ENCODE results near the gene MMEL1. TPM values are rescaled to one million over a fixed set of nuclear protein-coding genes. Genes with fewer than 3 reads are reported as not detected.

The MMEL1 gene
- total and polyA plus RNA-seq, 4 experiments from 2014 or later: 0.67 to 8.1 (median 3.2) TPM

GRCh38 chr1:2561446-2561845, 71.4 kb downstream of the MMEL1 start:
- H3K9me3 Mint-ChIP-seq: no peaks in the 10 kb centered on the region
- peaks cover 24% of the 10 kb centered on the region for H3K4me1 ChIP-seq (ENCODE audit: insufficient read depth, low read length)
- peaks cover under 1 to 25% (median 13%) of the 10 kb centered on the region in 4 donors for H3K4me1 Mint-ChIP-seq
- peak overlapping the region; percentile 26 to 92 (median 58) for H3K27ac Mint-ChIP-seq
- CTCF ChIA-PET (ENCODE audit: partially characterized antibody): interaction anchor here (1.0 to 3.1 kb wide), 11 partner anchors 10 to 146 kb away, joined by 3 to 24 read pairs (median 5); partner anchors contain the start of gene PRXL2B
- POLR2A ChIA-PET (ENCODE audit: partially characterized antibody): interaction anchor here (0.9 to 11.5 kb wide), 11 partner anchors 11 to 333 kb away, joined by 3 to 145 read pairs (median 8); partner anchors contain the start of gene PANK4
- H3K27me3 ChIP-seq (ENCODE audit: insufficient read depth, low read length): no peaks in the 10 kb centered on the region
- no peak overlapping the region for H3K4me3 ChIP-seq (ENCODE audit: low read length in 2 of 2)
- H3K36me3 Mint-ChIP-seq: peaks cover 4 to 32% of the 10 kb centered on the region in 2 donors
- DNase-seq: no peak
- H3K27ac ChIP-seq (ENCODE audit: low read depth, low read length): no peak overlapping the region
- H3K4me3 Mint-ChIP-seq: peak overlapping the region in 4 of 8 donors; percentile 26 to 57 (median 46)
- no peaks in the 10 kb centered on the region for H3K9me3 ChIP-seq (ENCODE audit: control insufficient read depth in 1 of 2, low read length in 2 of 2)
- H3K36me3 ChIP-seq (ENCODE audit: insufficient read depth, low read length): peaks cover 33% of the 10 kb centered on the region
- H3K27me3 Mint-ChIP-seq: no peaks in the 10 kb centered on the region
- intact Hi-C loops (cut with micrococcal nuclease): no loop called here

DNA sequence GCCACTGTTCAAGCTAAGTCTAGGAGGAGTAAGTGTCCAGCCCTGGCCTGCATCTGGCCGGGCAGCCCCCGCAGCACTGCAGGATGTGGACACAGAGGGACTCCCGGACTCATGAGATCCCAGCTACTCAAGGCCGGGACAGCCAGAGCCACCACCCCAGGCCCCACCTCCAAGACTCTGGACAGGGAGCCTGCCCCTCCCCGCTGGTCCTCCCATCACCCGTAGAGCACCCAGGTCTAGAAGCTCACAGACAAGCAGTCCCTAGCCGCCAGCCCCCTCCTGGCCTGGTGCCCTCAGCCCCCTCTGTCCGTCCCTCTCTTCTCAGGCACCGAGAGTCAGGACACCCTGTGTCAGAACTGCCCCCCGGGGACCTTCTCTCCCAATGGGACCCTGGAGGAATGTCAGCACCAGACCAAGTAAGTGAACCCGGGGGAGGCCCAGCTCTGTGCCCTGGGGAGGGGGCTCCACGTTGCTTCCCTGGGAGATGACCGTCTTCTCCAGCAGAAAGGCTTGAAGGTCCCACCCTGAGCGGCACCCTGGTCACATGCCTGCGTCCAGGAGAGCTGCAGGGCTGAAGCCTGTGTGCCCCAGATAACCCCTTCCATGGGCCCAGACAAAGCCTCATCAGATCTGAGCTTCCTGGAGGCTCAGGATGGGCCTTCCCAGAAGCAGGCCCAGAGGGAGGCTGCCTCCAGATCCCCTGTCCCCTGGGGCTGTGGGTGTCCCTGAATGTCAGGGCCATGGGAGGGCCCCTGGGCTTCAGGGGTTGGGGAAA, 72.3 kb downstream of the MMEL1 start:
- intact Hi-C loops (cut with micrococcal nuclease): no loop called here
- Mint-ChIP-seq H3K36me3 (peaks cover 4 to 40% of the 10 kb centered on the region in 2 donors), H3K4me1 (peaks cover 4 to 32% (median 20%) of the 10 kb centered on the region in 4 donors), H3K4me3 (no peak overlapping the region), H3K27ac (peak overlapping the region in 1 of 7 donors; percentile 62), H3K27me3 (no peaks in the 10 kb centered on the region), H3K9me3 (no peaks in the 10 kb centered on the region)
- Histone ChIP-seq H3K36me3 (ENCODE audit: insufficient read depth, low read length) (peaks cover 33% of the 10 kb centered on the region), H3K27ac (ENCODE audit: low read depth, low read length) (no peak overlapping the region), H3K4me3 (ENCODE audit: low read length in 2 of 2) (no peak overlapping the region), H3K27me3 (ENCODE audit: insufficient read depth, low read length) (no peaks in the 10 kb centered on the region), H3K4me1 (ENCODE audit: insufficient read depth, low read length) (peaks cover 29% of the 10 kb centered on the region), H3K9me3 (ENCODE audit: control insufficient read depth in 1 of 2, low read length in 2 of 2) (no peaks in the 10 kb centered on the region)
- DNase-seq: no peak
- CTCF ChIA-PET (ENCODE audit: partially characterized antibody): interaction anchor here (1.1 to 3.1 kb wide), 8 partner anchors 11 to 145 kb away, joined by 4 to 24 read pairs (median 5); partner anchors contain the start of gene PRXL2B
- POLR2A ChIA-PET (ENCODE audit: partially characterized antibody): interaction anchor here (0.9 to 11.5 kb wide), 9 partner anchors 12 to 332 kb away, joined by 3 to 145 read pairs (median 8); partner anchors contain the start of gene PANK4

GRCh38 chr1:2559509-2560298, 73.1 kb downstream of the MMEL1 start:
- intact Hi-C loops (cut with micrococcal nuclease): no loop called here
- Histone ChIP-seq H3K27ac (ENCODE audit: low read depth, low read length) (no peak overlapping the region), H3K4me3 (ENCODE audit: low read length in 2 of 2) (no peak overlapping the region), H3K27me3 (ENCODE audit: insufficient read depth, low read length) (no peaks in the 10 kb centered on the region), H3K4me1 (ENCODE audit: insufficient read depth, low read length) (peaks cover 37% of the 10 kb centered on the region), H3K36me3 (ENCODE audit: insufficient read depth, low read length) (peaks cover 33% of the 10 kb centered on the region), H3K9me3 (ENCODE audit: control insufficient read depth in 1 of 2, low read length in 2 of 2) (no peaks in the 10 kb centered on the region)
- Mint-ChIP-seq H3K4me3 (no peak overlapping the region), H3K9me3 (no peaks in the 10 kb centered on the region), H3K4me1 (peaks cover 7 to 37% (median 25%) of the 10 kb centered on the region in 4 donors), H3K27me3 (no peaks in the 10 kb centered on the region), H3K36me3 (peaks cover 4 to 40% of the 10 kb centered on the region in 2 donors), H3K27ac (peak overlapping the region in 2 of 7 donors; percentile 41 to 62)
- DNase-seq: no peak
- ChIA-PET CTCF (ENCODE audit: partially characterized antibody) (interaction anchor here (1.2 to 3.1 kb wide), 2 partner anchors 25 to 365 kb away, joined by 3 to 24 read pairs; partner anchors contain the start of genes FAAP20 and PRXL2B), POLR2A (ENCODE audit: partially characterized antibody) (interaction anchor here (3.7 to 11.5 kb wide), 5 partner anchors 11 to 25 kb away, joined by 13 to 180 read pairs (median 108); partner anchors contain the start of gene PRXL2B)

GRCh38 chr1:2558861-2559260, 74.0 kb downstream of the MMEL1 start:
- Histone ChIP-seq H3K9me3 (ENCODE audit: control insufficient read depth in 1 of 2, low read length in 2 of 2) (no peaks in the 10 kb centered on the region), H3K36me3 (ENCODE audit: insufficient read depth, low read length) (peaks cover 33% of the 10 kb centered on the region), H3K27me3 (ENCODE audit: insufficient read depth, low read length) (no peaks in the 10 kb centered on the region), H3K27ac (ENCODE audit: low read depth, low read length) (no peak overlapping the region), H3K4me3 (ENCODE audit: low read length in 2 of 2) (no peak overlapping the region), H3K4me1 (ENCODE audit: insufficient read depth, low read length) (peaks cover 43% of the 10 kb centered on the region)
- intact Hi-C loops (cut with micrococcal nuclease): no loop called here
- H3K4me1 Mint-ChIP-seq: peaks cover 9 to 45% (median 30%) of the 10 kb centered on the region in 4 donors
- DNase-seq: no peak
- no peaks in the 10 kb centered on the region for H3K9me3 Mint-ChIP-seq
- peaks cover 4 to 38% of the 10 kb centered on the region in 2 donors for H3K36me3 Mint-ChIP-seq
- ChIA-PET CTCF (ENCODE audit: partially characterized antibody) (interaction anchor here (1.2 kb wide), 1 partner anchor 364 kb away, joined by 3 read pairs; the partner anchor contains the start of gene FAAP20), POLR2A (ENCODE audit: partially characterized antibody) (interaction anchor here (5.0 to 11.5 kb wide), 3 partner anchors 12 to 26 kb away, joined by 108 to 180 read pairs (median 145); partner anchors contain the start of gene PRXL2B)
- peak overlapping the region in 4 of 7 donors; percentile 52 to 100 (median 88) for H3K27ac Mint-ChIP-seq
- H3K4me3 Mint-ChIP-seq: peak overlapping the region in 5 of 8 donors; percentile 55 to 99 (median 68)
- no peaks in the 10 kb centered on the region for H3K27me3 Mint-ChIP-seq

DNA sequence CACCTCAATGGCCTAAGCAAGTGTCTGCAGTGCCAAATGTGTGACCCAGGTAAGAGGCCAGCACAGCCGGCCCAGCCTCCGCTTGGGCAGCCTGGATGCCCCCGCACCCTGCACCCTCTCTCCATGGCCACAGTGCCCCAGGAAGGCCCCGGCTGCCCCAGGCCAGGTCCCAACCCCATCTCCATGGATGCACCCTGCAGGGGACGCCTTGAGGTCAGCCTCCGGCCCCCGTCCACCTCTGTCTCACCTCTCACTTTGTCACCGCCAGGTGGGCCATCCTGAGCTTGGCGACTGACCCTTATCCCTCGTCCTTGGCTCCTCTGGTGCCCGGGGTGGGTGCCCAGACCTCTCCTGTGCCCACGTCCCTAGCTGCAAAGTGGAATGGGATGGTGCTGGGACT, 74.4 kb downstream of the MMEL1 start:
- H3K36me3 ChIP-seq (ENCODE audit: insufficient read depth, low read length): peaks cover 31% of the 10 kb centered on the region
- H3K4me3 ChIP-seq (ENCODE audit: low read length in 2 of 2): no peak overlapping the region
- peak overlapping the region; percentile 98 for H3K27ac ChIP-seq (ENCODE audit: low read depth, low read length)
- H3K4me1 ChIP-seq (ENCODE audit: insufficient read depth, low read length): peaks cover 43% of the 10 kb centered on the region
- Mint-ChIP-seq H3K4me1 (peaks cover 9 to 47% (median 31%) of the 10 kb centered on the region in 4 donors), H3K27me3 (no peaks in the 10 kb centered on the region), H3K9me3 (no peaks in the 10 kb centered on the region), H3K36me3 (peaks cover 4 to 34% of the 10 kb centered on the region in 2 donors), H3K4me3 (peak overlapping the region; percentile 68 to 99 (median 96)), H3K27ac (peak overlapping the region; percentile 35 to 100 (median 78))
- no peaks in the 10 kb centered on the region for H3K27me3 ChIP-seq (ENCODE audit: insufficient read depth, low read length)
- ChIA-PET CTCF (ENCODE audit: partially characterized antibody) (interaction anchor here (1.2 to 4.6 kb wide), 2 partner anchors 26 to 364 kb away, joined by 3 to 37 read pairs; partner anchors contain the start of genes FAAP20 and PRXL2B), POLR2A (ENCODE audit: partially characterized antibody) (interaction anchor here (0.6 to 11.5 kb wide), 4 partner anchors 12 to 32 kb away, joined by 3 to 180 read pairs (median 126); partner anchors contain the start of genes PANK4 and PRXL2B)
- H3K9me3 ChIP-seq (ENCODE audit: control insufficient read depth in 1 of 2, low read length in 2 of 2): no peaks in the 10 kb centered on the region
- peak in 1 of 5 donors; percentile 33 for DNase-seq
- intact Hi-C loops (cut with micrococcal nuclease): no loop called here

DNA sequence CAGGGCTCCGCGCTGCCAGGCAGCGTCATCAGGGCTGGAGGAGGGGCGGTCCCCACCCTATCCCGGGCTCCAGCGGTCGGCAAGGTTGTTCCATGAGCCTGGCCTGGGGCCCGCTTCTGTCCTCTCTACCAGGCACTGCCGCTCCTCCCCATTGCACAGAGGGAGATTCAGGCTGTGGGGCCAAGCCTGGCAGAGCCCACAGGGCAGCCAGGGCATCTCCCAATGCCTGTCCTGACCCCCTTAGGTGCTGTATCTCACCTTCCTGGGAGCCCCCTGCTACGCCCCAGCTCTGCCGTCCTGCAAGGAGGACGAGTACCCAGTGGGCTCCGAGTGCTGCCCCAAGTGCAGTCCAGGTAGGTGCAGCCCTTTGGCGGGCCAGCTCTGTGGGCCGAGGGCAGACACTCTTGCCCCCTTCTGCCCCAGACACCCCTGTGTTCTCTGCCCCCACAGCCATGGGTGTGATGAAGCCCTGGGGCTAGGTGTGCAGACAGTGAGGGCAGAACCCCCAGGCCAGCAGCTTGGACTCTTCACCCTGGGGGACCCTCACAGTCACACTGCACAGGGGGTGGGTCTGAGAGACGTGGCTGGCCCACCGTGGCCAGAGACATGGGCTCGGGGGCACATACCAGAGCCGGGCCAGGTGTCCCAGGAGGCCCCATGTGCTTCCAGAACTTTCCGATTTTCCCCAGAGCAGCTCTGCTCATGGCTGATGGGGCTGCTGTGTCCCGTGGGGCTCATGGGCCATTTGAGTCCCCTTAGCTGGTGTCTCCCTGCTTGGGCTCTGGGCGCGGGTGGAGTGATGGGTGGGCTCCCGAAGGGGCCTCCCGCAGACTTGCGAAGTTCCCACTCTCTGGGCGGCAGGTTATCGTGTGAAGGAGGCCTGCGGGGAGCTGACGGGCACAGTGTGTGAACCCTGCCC, 75.1 kb downstream of the MMEL1 start:
- peaks cover 9 to 47% (median 31%) of the 10 kb centered on the region in 4 donors for H3K4me1 Mint-ChIP-seq
- intact Hi-C loops (cut with micrococcal nuclease): loop anchor here (2.0 kb wide), 1 partner anchor 21 kb away; no protein-coding TSS in a partner anchor
- H3K4me1 ChIP-seq (ENCODE audit: insufficient read depth, low read length): peaks cover 43% of the 10 kb centered on the region

More for the DNA sequence above, 75.1 kb downstream of the MMEL1 start:
- H3K27ac ChIP-seq (ENCODE audit: low read depth, low read length): peak overlapping the region; percentile 98
- peak overlapping the region; percentile 92 to 99 (median 96) for H3K4me3 Mint-ChIP-seq
- H3K36me3 ChIP-seq (ENCODE audit: insufficient read depth, low read length): peaks cover 26% of the 10 kb centered on the region
- H3K9me3 Mint-ChIP-seq: no peaks in the 10 kb centered on the region
- DNase-seq: peak in 1 of 5 donors; percentile 22
- no peaks in the 10 kb centered on the region for H3K27me3 ChIP-seq (ENCODE audit: insufficient read depth, low read length)
- POLR2A ChIA-PET (ENCODE audit: partially characterized antibody): interaction anchor here (0.6 to 11.5 kb wide), 8 partner anchors 11 to 229 kb away, joined by 3 to 180 read pairs (median 24); partner anchors contain the start of genes MORN1, PANK4, PEX10 and PRXL2B
- H3K9me3 ChIP-seq (ENCODE audit: control insufficient read depth in 1 of 2, low read length in 2 of 2): no peaks in the 10 kb centered on the region
- CTCF ChIA-PET (ENCODE audit: partially characterized antibody): interaction anchor here (1.7 to 4.6 kb wide), 3 partner anchors 27 to 142 kb away, joined by 7 to 37 read pairs (median 12); partner anchors contain the start of gene PRXL2B
- peak overlapping the region; percentile 55 to 100 (median 78) for H3K27ac Mint-ChIP-seq
- H3K4me3 ChIP-seq (ENCODE audit: low read length in 2 of 2): peak overlapping the region; percentile 95 to 98
- no peaks in the 10 kb centered on the region for H3K27me3 Mint-ChIP-seq
- peaks cover 4 to 32% of the 10 kb centered on the region in 2 donors for H3K36me3 Mint-ChIP-seq
